Left lobe of liver (tissue), 2 donors: ENCODE results near the gene NPEPL1. TPM values are rescaled to one million over a fixed set of nuclear protein-coding genes. Genes with fewer than 3 reads are reported as not detected.

Experiments
- ATAC-seq: fragments of 200-7000 bp; cut with Tn5 transposase; one replicate; pipeline ENCODE4 v1.9.1; 2020; ENCODE audit warnings: mild to moderate bottlenecking, moderate library complexity
- DNase-seq: peaks from one replicate; pipeline ENCODE4 v3.0.0-alpha.2; 2020; ENCODE audit warnings: low spot score
- total RNA-seq: library from RNA; stranded (reverse); gene quantifications from one replicate; pipeline ENCODE4 v1.2.1, GENCODE V29; 2021
- donor health status: DM: no; HTN: no; CAD: no; lungs with moderate emphysema.
- donor health status: DM: no; HTN: yes; CAD: no.

Gene NPEPL1
- total RNA-seq, 1 donor from 2014 or later = 12.8 TPM

DNA sequence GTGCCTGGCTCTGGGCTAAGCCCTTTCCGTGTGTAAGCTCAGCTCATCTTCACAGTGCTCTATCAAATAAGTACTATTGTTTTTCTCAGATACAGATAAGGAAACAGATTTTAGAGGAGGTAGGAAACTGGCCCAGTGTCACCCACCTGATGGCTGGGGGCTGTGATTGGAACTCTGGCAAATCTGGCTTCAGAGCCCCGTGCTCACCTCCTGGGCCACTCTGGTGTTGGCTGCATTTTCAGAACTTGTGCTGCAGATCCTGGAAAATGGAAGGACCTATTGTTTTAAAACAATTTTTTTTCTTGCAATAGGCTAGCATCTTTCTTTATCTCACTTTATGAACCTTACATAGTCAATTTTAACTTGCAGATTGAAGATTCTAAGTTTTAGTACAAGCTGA is 35.8 kb upstream of the NPEPL1 start:
- ATAC-seq = no peak
- DNase-seq = no peak

DNA sequence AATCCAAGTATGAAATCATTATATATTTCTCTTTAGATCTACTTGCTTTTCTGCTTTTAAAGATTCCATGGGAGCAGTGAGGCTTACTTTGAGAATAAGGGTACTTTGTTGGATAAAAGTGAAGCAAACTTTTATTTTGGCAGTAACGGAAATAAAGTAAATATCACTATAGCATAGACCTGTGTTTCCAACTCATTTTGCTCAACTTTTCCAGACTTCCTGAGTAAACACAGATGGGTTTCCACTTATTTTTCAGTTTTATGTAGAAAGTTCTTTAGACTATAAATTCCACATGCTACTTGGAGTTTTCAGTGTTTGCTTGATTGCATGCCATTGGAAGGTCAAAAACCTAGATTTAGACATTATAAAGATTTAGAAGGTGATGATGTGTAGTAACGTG is 35.3 kb upstream of the NPEPL1 start:
- ATAC-seq = no peak
- no peak for DNase-seq

DNA sequence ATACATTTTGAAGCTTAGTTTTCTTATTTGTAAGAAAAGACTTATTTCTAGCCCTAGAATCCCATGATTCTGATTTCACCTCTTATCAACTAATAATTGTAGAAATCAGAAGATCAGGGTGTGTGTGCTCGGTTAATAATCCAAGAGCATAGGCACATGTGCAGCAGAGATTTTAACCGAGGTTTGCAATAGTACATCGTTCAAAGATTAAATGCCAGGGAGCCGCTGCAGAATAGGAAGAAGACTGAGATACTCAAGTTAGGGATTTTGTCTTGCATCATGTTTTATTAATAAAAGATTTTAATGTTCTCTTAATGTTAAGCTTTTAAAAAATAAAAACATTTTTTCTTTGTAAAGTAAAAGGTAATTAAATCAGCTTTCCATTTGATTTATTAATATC is 34.6 kb upstream of the NPEPL1 start:
- DNase-seq = no peak
- peak; percentile 44 for ATAC-seq

DNA sequence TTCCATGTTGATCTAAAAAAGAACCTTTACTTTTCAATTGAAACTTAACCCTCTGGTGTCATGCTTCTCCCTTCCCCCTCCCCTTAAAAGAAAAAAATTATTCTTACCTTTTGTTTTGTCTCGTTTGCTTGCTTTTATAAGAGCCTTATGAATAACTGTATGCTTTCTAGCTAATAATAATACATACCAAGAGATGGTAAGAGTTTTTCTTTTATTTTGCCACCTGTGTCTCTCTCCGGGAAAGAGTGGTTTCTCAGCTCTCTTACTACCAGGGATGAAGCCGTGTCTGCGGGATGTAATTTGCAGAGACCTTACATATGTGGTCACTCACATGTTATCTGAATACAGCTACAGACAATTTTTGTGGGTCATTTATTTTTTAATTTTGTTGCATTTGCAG is 33.8 kb upstream of the NPEPL1 start:
- no peak for ATAC-seq
- DNase-seq = no peak

DNA sequence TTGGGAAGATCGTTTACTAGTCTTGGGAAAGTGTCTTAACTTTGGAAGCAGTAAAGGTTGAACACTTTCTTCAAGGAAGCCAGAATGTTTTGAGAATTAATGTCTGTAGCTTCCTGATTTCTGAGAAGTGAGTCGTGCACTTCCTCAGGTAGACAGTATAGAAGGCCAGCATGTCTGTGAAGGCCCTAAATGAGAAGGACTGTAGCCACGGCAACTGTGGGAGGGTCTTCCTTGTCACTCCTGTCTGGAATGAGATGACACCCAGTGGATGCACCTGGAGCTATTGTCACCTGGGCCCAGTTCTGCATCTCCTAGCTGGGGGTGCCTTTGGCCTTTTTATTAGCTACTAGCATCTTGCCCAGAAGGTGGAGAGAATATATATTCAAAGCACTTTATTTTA is 32.8 kb upstream of the NPEPL1 start:
- no peak for DNase-seq
- ATAC-seq = no peak

DNA sequence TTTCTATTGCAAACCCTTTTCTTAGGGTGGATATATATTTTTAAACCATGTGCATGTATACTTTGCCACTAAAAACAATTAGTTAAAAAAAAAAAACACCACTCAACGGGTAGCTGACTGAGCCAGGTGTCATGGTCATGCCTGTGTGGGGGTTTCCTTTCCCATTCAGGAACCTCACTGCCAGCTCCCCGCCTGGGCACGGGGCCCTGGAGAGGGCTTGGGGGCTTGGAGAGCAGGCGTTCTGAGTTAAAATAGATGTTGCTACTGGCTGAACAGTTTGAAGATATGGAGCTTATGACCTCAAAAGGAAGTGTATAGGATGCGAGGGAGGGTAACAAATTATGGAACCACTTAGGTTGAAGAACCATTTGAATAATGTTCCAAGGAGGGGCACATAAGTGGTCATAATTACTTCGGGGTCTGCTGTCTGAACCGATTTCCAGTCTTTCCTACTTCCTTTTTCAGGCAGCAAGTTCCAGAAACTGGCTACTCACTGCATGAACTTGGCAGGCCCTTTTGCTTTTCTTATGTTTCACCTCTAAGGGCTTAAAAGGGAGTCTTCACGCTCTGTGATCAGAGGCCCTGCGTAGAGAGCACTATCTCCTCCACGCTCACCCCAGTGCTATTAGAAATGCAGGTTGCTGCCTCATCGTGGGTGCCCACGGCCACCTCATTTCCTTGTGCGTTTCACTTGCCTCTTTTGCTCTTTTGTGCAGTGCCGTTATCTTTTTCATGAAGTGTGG is 31.6 kb upstream of the NPEPL1 start:
- DNase-seq (no peak), ATAC-seq (no peak)

DNA sequence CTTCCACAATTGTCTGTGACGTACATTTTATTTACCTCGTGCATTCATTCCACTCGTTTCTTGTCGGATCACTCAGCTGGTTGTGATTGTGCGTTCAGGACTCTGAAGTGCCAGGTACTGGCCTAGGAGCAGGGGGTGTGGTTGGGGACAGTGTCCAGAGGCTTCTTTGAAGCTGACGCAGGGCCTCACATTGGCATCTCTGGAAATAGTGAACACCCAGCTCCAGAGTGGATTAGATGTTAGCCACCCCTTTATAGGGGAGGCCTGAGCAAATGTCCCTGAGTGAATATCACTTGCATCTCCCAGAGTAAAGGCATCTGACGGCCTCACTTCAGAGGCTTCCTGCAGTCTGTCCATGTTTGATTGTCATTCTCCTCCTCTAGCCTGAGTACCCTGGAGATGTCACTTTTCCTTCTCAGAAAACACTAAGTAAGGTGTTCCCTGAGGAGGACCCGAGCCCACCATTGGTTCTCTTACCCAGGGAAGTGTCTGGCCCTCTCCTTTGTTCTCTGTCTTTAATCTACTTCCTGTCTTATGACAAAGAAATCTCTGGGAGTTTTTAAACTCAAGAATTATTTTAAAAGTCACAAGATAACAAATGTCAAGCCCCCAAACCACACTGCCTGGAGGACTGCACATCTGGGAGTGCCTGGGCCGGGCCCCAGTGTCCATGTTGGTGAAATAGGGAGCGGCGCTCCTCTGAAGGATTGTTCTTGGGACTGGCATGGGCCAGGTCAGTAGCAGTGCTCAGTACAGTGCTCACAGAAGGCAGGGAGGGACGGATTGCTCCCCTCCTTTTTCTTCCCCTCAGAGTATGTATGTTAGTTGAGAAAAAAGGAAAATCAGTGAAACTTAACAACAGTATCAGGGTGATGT is 30.8 kb upstream of the NPEPL1 start:
- peak; percentile 38 for ATAC-seq
- DNase-seq = no peak

DNA sequence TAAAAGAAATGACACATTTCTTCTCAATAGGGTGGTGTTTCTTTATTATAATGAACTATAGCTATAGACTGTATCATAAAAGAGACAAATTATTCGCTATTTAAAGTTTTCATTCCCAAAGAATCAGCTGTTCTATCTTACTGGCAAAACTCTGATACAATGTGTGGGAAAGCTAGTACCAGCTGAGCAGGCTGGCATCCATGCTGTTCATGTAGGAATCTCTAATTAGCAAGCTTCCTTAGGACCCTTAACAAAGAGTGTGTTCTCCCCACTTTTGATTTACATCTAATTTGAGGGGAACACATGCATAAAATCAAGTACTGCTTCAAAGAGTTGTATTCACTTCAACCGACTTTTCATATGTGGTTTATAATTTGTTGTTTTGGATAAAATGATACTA is 28.3 kb upstream of the NPEPL1 start:
- DNase-seq = no peak
- no peak for ATAC-seq

DNA sequence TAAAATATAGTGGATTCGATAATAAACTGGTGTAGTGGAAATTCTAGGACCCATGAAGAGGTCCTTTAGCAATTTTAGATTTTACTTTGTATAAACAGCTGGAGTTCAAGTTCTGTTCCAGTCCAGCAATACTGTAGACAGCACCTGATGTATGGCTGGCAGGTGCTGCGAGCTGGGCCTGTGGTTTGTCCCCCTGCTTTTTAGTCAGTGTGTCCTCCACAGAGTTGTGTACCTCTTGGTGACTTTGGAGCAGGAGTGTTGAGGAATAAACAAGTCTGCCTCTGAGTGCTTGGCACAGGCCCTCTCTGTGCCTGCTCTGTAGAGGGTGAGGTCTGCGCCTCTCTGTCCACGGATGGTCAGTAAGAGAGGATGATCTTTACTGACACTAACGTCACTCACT is 27.7 kb upstream of the NPEPL1 start:
- ATAC-seq = no peak
- no peak for DNase-seq

DNA sequence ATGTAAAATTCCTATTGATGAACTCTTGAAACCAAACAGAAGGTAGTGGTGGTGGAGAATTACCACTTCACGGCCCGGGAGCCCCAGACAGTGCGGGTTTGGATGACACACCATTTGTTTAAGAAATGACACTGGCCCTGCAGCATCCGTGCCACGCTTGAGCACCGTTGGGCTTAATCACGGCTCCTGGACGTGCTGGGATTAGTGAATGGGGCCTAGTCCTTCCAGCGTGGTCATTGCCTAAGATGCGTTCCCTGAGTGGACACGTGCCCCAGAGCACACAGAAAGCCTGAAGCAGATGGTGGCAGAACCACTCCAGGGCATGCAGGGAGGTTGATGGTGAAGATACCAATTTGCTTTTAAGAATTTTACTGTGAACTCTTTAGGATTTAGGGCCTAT is 27.0 kb upstream of the NPEPL1 start:
- DNase-seq = no peak
- ATAC-seq = no peak

DNA sequence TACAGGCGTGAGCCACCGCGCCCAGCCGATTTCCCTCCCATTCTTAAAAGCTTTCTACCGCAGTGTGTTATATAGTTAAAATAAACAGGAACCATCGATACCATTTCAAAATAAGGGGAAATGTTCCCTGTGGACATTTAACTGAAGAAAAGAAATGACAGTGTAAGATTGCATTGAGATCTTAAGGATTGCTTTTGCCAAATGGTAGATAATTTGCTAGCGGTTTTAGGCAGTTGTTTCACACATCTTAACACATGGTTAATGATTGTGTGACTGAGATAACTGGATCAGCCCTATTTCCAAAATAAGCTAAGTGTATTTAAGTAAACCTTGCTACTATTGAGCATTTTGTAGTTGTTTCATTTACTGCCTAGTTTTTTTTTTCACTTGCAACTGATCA is 25.9 kb upstream of the NPEPL1 start:
- no peak for ATAC-seq
- DNase-seq = no peak

DNA sequence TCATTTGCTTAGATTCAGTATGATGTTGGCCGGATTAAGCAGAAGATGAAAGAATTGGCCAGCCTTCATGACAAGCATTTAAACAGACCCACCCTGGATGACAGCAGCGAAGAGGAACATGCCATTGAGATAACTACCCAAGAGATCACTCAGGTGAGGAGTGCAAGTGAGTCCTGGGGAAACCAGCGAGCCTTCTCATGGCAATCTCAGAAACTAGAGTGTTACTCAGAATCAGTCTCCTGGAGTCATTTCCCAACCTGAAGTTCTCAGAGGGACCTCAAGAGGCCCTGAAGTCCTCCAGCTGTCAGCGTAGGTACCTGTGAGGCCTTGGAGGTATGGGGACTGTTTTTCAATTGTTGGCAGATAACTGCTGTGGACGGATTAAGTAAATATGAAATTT is 24.6 kb upstream of the NPEPL1 start:
- no peak for DNase-seq
- no peak for ATAC-seq

DNA sequence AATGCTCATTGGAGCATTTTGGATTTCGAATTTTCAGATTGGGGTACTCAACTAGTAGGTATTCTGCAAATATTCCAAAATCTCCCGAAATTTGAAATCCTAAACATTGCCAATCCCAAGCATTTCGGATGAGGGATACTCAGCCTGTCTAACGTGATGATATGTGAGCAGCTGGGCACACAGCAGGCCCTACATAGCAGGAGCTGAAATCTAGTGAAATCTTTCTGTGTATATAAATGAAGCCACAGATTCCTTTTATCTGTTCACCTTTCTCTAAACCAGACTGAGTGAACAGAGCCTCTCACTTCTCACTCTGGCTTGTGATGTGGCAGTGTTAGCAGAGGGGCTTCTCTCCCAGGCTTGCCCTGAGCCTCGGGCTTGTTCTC is 23.7 kb upstream of the NPEPL1 start:
- no peak for DNase-seq
- no peak for ATAC-seq

DNA sequence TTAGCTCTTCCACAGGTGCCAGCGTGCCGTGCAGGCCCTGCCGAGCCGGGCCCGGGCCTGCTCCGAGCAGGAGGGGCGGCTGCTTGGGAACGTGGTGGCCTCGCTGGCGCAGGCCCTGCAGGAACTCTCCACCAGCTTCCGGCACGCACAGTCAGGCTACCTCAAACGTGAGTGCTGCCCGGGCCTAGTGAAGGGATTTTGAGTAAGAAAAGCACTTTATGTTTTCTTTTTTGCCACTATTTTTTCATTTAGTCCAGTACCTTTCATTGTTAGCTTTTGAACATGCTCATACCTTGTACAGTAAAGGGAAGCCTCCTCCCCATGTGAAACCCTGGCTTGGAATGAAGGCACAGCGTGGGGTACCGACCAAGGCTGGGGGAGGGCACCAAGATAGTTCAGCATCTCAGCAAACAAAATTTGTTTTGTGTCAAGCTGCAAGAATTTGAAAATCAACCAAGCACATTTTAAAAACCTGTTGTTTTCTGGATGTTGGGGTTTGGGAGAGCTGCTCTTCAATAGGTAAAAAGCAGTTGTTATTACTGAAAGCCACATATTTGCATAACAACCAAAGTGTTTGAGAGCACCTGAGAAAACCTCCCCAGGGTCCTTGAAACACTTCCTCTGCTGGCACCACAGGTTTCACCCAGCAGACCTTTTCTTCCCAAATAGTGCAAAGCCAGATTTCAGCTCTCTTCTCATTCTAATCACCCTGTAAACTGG is 23.2 kb upstream of the NPEPL1 start:
- ATAC-seq (no peak), DNase-seq (no peak)

DNA sequence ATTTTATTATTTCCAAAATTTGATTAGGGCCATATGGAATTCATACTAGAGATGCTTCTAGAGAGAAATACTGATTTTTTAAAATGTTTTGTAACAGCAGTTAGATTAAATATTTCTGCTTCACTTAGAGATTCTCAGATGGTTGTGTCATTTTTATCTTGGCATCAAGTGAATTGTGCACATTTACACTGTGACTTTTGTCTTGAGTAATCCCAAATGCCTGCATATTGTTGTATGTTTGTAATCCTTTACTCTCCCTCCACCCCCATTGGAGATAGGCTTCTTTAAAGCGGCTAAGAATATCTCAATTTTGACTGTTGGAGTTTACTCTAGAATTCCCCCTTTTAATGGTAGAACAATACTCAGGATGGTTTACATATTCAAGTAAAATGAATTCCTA is 22.5 kb upstream of the NPEPL1 start:
- no peak for DNase-seq
- ATAC-seq = no peak

DNA sequence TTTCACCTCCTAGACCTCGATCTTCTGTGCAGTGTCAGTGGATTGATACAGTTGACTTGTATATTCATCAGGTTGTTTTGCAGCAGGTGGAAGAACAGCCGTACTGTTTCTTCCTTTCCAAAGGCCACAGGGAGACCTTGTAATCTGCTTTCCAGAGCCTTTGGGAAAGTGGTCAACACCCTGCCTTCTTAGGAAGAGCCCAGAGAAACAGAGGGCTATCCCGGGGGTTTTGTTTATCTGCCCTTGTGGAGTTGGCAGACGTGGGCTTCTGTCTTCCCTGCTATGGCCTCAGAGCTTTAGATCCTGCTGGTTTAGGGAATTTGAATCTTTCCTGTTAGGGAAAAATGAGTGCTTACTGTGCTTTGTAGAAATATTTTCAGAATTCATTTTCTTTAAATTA is 21.9 kb upstream of the NPEPL1 start:
- no peak for DNase-seq

DNA sequence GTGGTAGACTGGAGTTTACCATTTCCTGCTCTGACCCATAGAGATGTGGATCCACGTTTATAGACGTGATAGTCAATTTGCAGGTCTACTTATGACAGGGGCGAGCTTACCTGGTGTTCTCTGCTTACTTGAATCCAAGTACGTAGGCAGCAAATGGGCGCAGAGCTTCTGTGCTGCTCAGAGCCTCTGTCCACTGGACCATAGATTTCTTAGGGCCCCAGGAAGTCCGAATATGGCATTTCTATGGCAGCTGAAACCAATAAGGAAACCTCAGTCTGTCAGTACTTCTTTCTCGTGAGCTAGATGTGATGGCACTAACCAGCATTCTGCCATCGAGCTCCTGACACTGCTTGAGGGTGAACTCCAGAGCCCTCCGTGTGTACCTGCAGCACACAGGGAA is 19.5 kb upstream of the NPEPL1 start:
- no peak for ATAC-seq
- no peak for DNase-seq

More for the DNA sequence above, 21.9 kb upstream of the NPEPL1 start:
- ATAC-seq = no peak

DNA sequence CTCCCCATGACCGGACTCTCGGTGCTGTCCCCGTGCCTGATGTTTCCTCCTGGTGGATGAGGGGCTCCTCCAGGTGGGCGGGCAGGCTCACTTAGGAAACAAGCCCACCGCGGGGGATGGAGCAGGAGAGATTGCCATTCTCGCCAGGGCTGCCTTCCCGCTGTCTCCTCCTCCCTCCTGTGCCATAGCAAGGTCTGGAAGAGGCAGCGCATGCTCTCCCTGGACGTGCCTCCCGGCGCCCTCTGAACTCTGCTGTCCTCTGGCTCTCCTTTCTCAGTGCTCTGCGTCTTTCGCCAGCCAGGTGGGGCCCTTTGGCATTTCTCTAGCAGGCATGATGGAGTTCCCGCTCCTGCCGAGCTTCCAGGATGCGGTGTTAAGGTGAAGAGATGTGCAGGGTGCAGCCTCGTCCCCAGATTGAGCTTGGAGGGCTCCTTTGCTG is 17.4 kb upstream of the NPEPL1 start:
- DNase-seq (no peak), ATAC-seq (no peak)

DNA sequence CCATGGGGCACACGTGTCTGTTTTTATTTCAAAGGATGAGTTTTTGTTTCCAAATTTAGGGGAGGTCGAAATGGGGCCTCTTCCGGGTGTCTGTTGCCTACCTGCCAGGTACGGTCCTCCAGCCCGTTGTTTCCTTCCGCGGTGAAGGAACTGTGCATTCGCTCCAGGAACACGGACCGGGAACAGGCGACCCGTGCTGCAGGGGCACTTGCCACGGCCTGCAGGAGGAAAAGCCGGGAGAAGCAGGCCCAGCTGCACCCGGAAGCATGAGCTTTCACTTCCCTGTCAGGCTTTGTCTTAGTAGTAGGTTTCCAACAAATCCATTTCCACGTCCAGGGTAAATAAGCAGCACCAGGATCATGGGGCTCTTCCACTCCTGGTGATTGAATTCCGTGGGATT is 17.0 kb upstream of the NPEPL1 start:
- ATAC-seq (no peak), DNase-seq (no peak)

DNA sequence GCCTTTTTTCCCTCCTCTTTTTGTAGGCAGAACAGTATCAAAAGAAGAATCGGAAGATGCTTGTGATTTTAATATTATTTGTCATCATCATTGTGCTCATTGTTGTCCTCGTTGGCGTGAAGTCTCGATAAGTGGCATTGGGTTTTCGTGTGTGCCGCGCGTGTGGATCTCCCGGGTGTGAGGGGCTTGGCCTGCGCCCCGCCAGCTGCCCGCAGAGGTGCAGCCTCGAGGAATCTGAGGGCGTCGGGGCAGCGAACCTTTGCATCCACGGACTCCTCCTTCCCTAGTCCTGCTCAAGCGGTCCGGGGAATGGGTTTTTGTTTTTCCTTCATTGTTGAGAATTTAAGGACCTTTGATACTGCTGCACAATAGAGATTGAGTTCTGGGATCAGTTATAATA is 16.4 kb upstream of the NPEPL1 start:
- ATAC-seq = no peak
- no peak for DNase-seq

DNA sequence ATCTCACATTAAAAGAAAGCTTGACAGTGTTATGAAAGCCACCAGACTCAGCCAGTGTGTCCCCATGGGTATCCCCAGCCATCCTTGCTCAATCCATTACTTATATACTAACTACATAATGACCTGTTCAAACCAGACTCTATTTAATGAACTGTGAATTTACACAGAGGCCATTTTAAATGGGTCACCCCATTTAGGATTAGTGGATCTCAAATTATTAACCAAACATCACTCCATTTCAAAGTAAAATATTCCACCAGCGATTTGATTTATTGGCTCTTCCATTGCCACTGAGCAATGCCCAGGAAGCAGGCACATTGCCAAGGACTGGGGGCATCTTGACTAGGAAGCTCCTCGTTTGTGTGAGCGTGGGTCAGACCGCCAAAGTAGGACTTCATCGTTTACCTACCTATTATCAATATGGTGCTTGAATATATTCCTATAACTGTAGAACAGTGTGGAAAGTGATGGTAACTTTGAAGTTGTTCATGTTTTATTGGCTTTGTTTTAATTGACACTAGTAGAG is 15.5 kb upstream of the NPEPL1 start:
- no peak for ATAC-seq
- DNase-seq = no peak

DNA sequence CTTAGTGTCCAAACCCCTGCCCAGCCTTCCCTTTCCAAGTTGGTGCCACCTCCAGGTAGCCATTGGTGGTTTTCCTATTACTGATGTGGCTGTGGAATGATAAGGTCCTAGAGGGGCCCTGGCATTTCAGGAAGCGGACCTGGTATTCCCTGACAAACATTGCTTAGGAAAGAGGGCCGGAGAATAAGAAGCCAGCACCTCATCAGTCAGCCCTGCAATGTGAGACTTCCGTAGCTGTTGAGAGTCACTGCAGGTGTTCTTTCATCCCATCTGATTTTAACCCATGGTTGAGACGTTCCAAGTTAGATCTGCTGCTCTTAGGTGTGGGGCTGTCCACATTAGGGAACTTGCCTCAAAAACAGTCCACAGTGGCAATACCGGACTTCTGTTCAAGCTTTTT is 14.8 kb upstream of the NPEPL1 start:
- ATAC-seq (no peak), DNase-seq (no peak)
